GM19043 (cell line): ENCODE data around the gene HOXB7.

Experiments used
- ATAC-seq: cut with Tn5 transposase; IDR thresholded peaks from one replicate; pipeline ENCODE4 v1.9.1; 2021; ENCODE audit warnings: low read depth; ENCODE audit not compliant: unreplicated experiment

The HOXB7 gene

GRCh38 chr17:48596735-48597527 lies 13.9 kb downstream of the HOXB7 start:
- no peak for ATAC-seq

- ATAC-seq = no peak
These were observed 14.7 kb downstream of the HOXB7 start for GRCh38 chr17:48596000-48596734.

- ATAC-seq = no peak
These were observed 15.4 kb downstream of the HOXB7 start for GRCh38 chr17:48595278-48595999.

GRCh38 chr17:48594538-48595277 lies 16.1 kb downstream of the HOXB7 start:
- no peak for ATAC-seq

- ATAC-seq = no peak
These were observed 16.8 kb downstream of the HOXB7 start for GRCh38 chr17:48593840-48594537.

GRCh38 chr17:48593126-48593829 lies 17.5 kb downstream of the HOXB7 start, which contains the start of gene HOXB5:
HOXB5 (minus strand) TSS chr17:48593779; CDS start chr17:48593682, 97 bp downstream.
- no peak for ATAC-seq

GRCh38 chr17:48592577-48592976 lies 18.2 kb downstream of the HOXB7 start:
- ATAC-seq = no peak

GRCh38 chr17:48592057-48592514 lies 18.7 kb downstream of the HOXB7 start:
- no peak for ATAC-seq

- no peak for ATAC-seq
These were observed 19.4 kb downstream of the HOXB7 start for GRCh38 chr17:48591255-48592056.

- ATAC-seq = no peak
These were observed 20.1 kb downstream of the HOXB7 start for GRCh38 chr17:48590607-48591161.

GRCh38 chr17:48589831-48590606 lies 20.8 kb downstream of the HOXB7 start, which contains the start of gene HOXB3:
HOXB3 (minus strand) TSS chr17:48590241; CDS start chr17:48552474, 37,767 bp downstream.
- no peak for ATAC-seq

- ATAC-seq = no peak
These were observed 21.6 kb downstream of the HOXB7 start for GRCh38 chr17:48589060-48589830.

- ATAC-seq = no peak
These were observed 22.3 kb downstream of the HOXB7 start for GRCh38 chr17:48588528-48588927.

GRCh38 chr17:48588074-48588415 lies 22.8 kb downstream of the HOXB7 start:
- no peak for ATAC-seq

GRCh38 chr17:48587276-48588073 lies 23.3 kb downstream of the HOXB7 start:
- no peak for ATAC-seq
